ENCODE data around the gene WIPI1.
A peak's percentile ranks its signal among the peaks of the same experiment; 100 is the strongest.
"Not testable (repeated sequence)": the region's sequence is repeated elsewhere in the genome, so short reads cannot be mapped to it uniquely, and the experiment has no call there.

WIPI1 gene

GRCh38 chr17:68435876-68436842 is 21.1 kb downstream of the WIPI1 start:
- DNase-seq: peak; percentile 86

GRCh38 chr17:68435361-68435760 is 21.9 kb downstream of the WIPI1 start:
- no peak for DNase-seq

DNA sequence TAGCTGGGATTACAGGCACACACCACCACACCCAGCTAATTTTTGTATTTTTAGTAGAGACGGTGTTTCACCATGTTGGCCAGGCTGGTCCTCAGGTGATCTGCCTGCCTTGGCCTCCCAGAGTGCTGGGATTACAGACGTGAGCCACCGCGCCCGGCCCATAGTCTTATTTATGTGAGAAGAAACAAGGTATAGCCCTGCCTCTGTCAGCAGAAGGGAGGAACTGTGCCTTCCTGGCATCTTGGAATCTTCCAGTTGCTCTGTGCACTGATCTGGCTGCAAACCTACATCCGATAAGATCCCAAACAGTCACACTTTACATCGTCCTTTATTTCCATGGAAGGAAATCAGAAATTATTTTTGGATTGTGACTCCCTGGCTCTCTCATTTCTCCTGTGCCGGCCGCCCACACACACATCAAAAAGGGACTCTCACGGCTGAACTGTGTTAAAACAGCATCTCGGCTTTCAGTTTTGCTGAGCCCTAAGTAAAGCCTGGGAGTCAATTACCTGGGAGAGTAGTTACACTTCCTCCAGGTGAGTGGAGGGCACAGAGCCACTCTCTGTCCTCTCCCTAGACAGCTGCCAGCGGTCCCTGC is 23.3 kb downstream of the WIPI1 start:
- DNase-seq: no peak

- DNase-seq: no peak
Observed at GRCh38 chr17:68433211-68433610, 24.1 kb downstream of the WIPI1 start.

GRCh38 chr17:68432086-68432864 is 25.0 kb downstream of the WIPI1 start:
- no peak for DNase-seq

DNA sequence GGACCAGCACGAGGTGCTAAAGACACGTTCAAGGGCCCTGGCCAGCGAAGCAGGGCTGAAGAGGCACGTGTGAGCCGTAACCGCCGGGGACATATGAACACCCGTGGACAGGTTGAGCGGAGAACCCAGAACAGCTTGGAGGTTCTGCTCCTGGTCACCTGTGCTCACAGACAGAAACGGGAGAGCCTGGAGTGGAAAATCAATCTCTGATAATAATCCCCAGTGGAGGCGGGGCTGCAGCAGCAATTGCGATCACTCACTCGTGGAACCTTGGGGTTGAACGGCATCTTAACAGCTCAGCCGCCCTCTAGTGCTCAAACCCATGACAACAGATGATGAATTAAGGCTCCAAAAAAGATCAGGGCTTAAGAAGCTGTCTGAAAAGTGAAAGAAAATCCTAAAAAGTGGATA is 25.6 kb downstream of the WIPI1 start:
- peak; percentile 48 for DNase-seq

DNA sequence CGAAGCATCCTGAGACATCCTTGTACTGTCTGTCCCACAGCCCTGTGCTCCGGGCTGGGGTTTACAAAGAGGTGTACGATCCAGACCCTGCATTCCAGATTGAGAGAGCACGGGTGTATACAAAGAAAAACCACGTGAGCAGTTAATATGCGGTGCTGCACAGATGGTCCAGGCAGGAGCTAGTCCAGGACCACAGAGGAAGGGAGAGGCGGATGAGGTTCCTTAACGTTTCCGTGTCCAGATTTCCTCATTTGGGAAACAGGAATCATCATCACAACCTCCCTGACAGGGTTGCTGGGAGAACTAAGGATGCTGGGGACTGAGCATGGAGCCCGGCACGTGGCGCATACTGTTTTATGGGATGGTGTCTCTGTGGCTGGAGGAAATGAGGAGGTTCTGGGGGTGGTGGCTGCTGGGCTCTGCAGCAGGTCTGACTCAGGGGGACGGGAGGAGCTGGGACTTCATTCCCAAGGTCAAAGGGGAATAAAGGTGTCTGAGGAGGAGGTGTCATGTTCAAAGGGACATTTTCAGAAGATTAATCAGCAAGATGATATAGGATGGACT is 26.2 kb downstream of the WIPI1 start:
- no peak for DNase-seq

- no peak for DNase-seq
Observed at GRCh38 chr17:68429881-68430280, 27.4 kb downstream of the WIPI1 start.

GRCh38 chr17:68428498-68429172 is 28.7 kb downstream of the WIPI1 start:
- no peak for DNase-seq

DNA sequence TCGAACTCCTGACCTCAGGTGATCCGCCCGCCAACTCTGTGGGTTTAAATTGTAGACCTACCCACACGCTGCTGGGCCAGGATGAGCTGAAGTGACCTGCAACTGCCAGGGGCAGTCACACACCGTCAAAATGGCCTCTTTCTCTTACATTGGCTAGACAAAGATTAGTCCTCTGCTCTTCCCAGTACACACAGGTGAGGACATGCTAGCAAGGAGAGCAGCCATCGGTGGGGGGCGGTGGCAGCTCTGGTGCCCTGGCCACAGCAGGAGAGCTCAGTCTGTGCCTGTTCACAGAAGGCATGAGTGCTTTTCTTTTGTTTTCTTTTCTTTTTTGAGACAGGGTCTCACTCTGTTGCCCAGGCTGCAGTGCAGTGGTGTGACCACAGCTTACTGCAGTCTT is 29.7 kb downstream of the WIPI1 start:
- DNase-seq: no peak

DNA sequence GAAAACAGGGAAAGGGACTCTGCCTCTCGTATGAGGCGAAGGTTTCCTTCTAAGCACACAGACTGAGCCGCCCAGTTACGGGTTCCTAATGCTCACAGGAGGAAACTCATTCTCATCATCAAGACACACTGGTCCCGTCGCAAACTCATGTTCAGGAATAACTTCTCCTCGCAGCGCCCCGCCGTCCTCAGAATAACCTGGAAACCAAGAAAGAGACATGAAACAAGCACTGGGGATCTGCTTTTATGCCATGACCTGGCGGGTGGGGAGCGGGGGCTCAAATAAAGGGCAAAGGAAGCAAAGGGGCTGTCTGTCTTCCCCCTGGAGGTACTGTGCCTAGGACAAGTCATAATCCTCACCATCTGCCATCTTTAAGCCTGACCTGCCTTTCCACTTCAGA is 31.3 kb downstream of the WIPI1 start:
- DNase-seq: no peak

- DNase-seq: no peak
Observed at GRCh38 chr17:68424861-68425260, 32.4 kb downstream of the WIPI1 start.

DNA sequence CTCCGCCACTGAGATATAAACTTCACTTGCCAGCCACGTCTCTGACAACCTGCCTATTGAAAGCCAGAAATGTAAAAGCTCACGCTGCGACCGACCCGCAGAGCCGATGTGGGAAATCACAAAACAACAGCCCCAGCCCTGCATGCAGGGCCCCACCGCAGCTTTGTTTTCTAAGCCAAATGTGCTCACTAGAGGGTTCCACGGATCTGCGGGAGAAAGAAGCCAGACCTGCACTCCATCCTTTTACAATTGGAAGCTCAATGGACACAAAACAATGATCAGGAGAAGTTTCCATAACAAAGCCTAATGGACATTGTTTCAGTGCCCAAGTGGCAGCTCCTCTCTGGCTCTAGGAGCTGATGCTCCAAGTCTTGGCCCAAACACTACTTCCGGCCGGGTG is 33.1 kb downstream of the WIPI1 start:
- DNase-seq: no peak

DNA sequence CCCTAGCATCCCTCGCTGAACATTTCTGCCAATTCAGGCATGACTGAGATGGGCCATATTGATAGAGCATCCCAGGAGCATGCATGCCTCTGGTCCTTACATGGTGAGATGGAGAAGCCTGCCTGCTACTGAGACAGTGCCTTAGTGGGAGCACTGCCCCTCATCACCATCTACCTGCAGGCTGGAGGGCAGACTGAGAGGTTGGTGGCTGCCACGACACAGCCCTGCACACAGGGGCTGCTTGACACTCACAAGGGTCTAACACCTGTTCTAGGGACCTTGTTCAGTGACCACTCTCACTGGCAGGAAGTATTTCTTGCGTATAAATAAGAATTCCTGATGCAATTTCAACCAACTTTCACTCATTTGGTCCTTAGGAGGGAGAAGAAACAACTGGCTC is 34.0 kb downstream of the WIPI1 start:
- no peak for DNase-seq

GRCh38 chr17:68422821-68423220 is 34.5 kb downstream of the WIPI1 start:
- DNase-seq: no peak

GRCh38 chr17:68421486-68421885 is 35.8 kb downstream of the WIPI1 start:
- DNase-seq: no peak

DNA sequence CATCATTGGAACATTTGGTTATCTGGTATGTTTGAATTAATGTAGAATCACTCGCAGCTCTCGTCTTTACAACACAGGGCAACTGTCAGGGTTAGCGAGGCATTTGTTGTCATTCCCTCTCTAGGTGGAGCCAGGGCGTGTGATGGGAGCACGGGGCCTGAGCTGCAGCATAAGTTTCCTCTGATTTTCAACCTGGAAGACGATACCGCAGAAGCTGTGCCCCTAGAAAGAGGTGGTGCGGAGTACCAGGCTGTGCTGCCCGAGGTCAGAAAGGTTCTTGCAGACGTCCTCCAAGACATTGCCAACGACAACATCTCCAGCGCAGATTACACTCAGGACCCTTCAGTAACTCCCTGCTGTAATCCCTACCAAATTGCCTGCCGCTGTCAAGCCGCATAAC is 37.2 kb downstream of the WIPI1 start:
- DNase-seq: no peak

GRCh38 chr17:68418876-68419275 is 38.4 kb downstream of the WIPI1 start:
- no peak for DNase-seq

DNA sequence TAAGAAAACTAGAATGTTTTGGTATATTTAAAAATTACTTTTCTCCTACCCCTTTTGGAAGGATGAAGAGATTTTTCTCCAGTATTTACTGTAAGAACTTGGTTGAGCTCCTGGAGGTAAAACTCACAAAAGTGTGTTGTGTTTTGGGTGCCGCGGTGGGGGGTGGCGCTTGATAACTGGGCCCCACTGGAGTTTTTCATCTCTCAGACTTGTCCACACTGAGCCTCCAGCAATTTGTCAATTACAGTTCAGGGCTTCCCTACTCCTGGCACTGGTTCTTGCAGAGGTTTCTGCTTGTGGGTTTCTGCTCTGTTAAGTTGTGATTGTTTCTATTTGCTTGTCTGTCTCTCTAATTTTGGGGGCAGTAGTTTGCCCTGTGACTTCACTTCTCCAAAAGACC is 40.0 kb downstream of the WIPI1 start:
- no peak for DNase-seq

DNA sequence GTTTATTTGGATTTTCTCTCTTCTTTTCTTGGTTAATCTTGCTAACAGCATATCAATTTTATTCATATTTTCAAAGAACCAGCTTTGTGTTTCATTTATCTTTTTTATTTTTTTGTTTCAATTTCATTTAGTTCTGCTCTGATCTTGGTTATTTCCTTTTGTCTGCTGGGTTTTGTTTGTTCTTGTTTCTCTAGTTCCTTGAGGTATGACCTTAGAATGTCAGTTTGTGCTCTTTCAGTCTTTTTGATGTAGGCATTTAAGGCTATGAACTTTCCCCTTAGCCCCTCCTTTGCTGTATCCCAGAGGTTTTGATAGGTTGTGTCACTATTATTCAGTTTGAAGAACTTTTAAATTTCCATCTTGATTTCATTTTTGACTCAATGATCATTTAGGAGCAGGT is 42.4 kb downstream of the WIPI1 start:
- DNase-seq: not testable (repeated sequence)

DNA sequence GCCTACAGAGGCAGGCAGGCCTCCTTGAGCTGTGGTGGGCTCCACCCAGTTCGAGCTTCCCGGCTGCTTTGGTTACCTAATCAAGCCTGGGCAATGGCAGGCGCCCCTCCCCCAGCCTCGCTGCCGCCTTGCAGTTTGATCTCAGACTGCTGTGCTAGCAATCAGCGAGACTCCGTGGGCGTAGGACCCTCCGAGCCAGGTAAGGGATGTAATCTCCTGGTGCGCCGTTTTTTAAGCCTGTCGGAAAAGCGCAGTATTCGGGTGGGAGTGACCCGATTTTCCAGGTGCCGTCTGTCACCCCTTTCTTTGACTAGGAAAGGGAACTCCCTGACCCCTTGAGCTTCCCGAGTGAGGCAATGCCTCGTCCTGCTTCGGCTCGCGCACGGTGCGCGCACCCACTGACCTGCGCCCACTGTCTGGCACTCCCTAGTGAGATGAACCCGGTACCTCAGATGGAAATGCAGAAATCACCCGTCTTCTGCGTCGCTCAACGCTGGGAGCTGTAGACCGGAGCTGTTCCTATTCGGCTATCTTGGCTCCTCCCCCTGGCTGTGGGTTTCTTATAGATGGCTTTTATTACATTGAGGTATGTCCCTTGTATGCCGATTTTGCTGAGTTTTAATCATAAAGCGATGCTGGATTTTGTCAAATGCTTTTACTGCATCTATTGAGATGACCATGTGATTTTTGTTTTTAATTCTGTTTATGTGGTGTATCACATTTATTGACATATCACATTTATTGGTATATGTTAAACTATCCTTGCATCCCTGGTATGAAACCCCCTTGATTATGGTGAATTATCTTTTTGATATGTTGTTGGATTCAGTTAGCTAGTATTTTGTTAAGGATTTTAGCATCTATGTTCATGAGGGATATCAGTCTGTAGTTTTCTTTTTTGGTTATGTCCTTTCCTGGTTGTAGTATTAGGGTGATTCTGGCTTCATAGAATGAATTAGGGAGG is 43.4 kb downstream of the WIPI1 start:
- DNase-seq: peak; percentile 53

Data from activated CD8-positive, alpha-beta memory T cell treated with anti-CD3 and anti-CD28 coated beads, Interleukin-2, amount 50 U/mL, for 4 hours (primary cell).